SU-DHL-6 (cell line): ENCODE measurements around the gene UROD.
"Not testable (repeated sequence)": the region's sequence is repeated elsewhere in the genome, so short reads cannot be mapped to it uniquely, and the experiment has no call there.

Experiments
- H2AFZ ChIP-seq: fragments of 200-600 bp; sonication (generic); 2 replicates; pipeline ENCODE4 v1.6.1; 2014; ENCODE audit warnings: low read depth, mild to moderate bottlenecking, moderate library complexity, mixed read lengths, antibody characterized with exemption, low read length; ENCODE audit not compliant: severe bottlenecking
- H3F3A ChIP-seq: fragments of 200-600 bp; shearing (Covaris generic); 2 replicates; pipeline ENCODE4 v1.6.0; 2016; ENCODE audit warnings: antibody characterized with exemption, mild to moderate bottlenecking; ENCODE audit not compliant: insufficient read depth
- H3K27ac ChIP-seq: fragments of 200-600 bp; sonication (generic); 2 replicates; pipeline ENCODE4 v1.5.1; 2016; ENCODE audit warnings: low read depth, mild to moderate bottlenecking, low read length, moderate library complexity, mixed read lengths
- H3K27me3 ChIP-seq: fragments of 200-600 bp; sonication (generic), shearing (Covaris generic); 2 replicates; pipeline ENCODE4 v1.6.0; 2014; ENCODE audit warnings: mild to moderate bottlenecking, low read length
- H3K36me3 ChIP-seq: fragments of 200-600 bp; sonication (generic); 2 replicates; pipeline ENCODE4 v1.6.1; 2014; ENCODE audit warnings: mild to moderate bottlenecking, low read length, mixed read lengths
- H3K4me2 ChIP-seq: fragments of 300-600, 200-600 bp; shearing (Covaris generic), sonication (generic); 2 replicates; pipeline ENCODE4 v1.6.0; 2014; ENCODE audit warnings: low read length, low read depth, mild to moderate bottlenecking; ENCODE audit not compliant: poor library complexity, severe bottlenecking
- H3K4me3 ChIP-seq: fragments of 200-600 bp; sonication (generic); 2 replicates; pipeline ENCODE4 v1.5.1; 2014; ENCODE audit warnings: antibody characterized with exemption, low read length, mild to moderate bottlenecking, mixed read lengths; ENCODE audit not compliant: insufficient read depth, poor library complexity, severe bottlenecking
- H3K79me2 ChIP-seq: fragments of 200-600 bp; sonication (generic); 2 replicates; pipeline ENCODE4 v1.6.1; 2014; ENCODE audit warnings: mild to moderate bottlenecking, low read length, moderate library complexity; ENCODE audit not compliant: insufficient read depth
- H3K9ac ChIP-seq: fragments of 200-600 bp; sonication (generic); 2 replicates; pipeline ENCODE4 v1.7.0; 2014; ENCODE audit warnings: mild to moderate bottlenecking, low read length
- H3K9me2 ChIP-seq: fragments of 200-600 bp; sonication (generic); replicated peaks from 2 replicates; pipeline ENCODE4 v1.6.1; 2014; ENCODE audit warnings: low read length; ENCODE audit not compliant: insufficient read depth
- H3K9me3 ChIP-seq: fragments of 200-600 bp; sonication (generic); 2 replicates; pipeline ENCODE4 v1.6.1; 2014; ENCODE audit warnings: low read length, mixed read lengths; ENCODE audit not compliant: insufficient read depth
- H4K20me1 ChIP-seq: fragments of 200-600 bp; sonication (generic); 2 replicates; pipeline ENCODE4 v1.6.1; 2014; ENCODE audit warnings: low read depth, mild to moderate bottlenecking, antibody characterized with exemption, low read length, moderate library complexity, mixed read lengths
- EZH2phosphoT487 ChIP-seq: fragments of 200-600 bp; sonication (generic), shearing (Covaris generic); conservative IDR thresholded peaks from 2 replicates; pipeline ENCODE4 v1.6.1; 2018; ENCODE audit warnings: mild to moderate bottlenecking, antibody characterized with exemption, low read length, moderate library complexity, mixed read lengths
- TF ChIP-seq, protein P1 (sequence below): fragments of 200-600 bp; sonication (generic); IDR thresholded peaks from one replicate; pipeline ENCODE4 v1.5.1; 2017; ENCODE audit warnings: antibody characterized with exemption, mild to moderate bottlenecking, low read length, moderate library complexity; ENCODE audit not compliant: insufficient read depth, poor library complexity, severe bottlenecking

Gene UROD

DNA sequence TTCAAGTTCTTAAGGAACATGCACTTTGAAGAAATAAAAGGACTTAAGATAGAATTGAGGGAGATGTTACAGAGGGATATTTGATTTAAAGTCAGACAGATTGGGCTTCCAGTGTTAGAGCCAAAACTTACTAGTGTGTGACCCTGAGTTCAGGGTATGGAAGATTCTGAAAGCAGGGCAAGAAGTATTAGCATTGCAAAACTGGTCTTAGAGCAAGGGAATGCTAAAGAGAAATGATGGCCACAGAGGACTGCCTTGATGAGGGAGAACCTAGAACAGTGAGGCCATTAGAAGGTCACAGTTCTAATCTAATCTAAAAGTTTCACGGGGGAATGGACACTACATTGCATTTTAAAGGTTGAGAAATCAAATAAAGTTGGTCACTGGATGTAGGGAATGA is 45.5 kb downstream of the UROD start:
- Histone ChIP-seq H4K20me1 (no peaks in the 10 kb centered on the region), H3K36me3 (no peaks in the 10 kb centered on the region), H3K79me2 (no peaks in the 10 kb centered on the region), H3F3A (no peaks in the 10 kb centered on the region), H3K4me3 (no peak overlapping the region), H3K4me2 (no peak overlapping the region), H3K9ac (no peak overlapping the region), H3K9me3 (no peaks in the 10 kb centered on the region), H3K9me2 (no peaks in the 10 kb centered on the region), H3K27ac (no peak overlapping the region), H3K27me3 (no peaks in the 10 kb centered on the region), H2AFZ (no peak overlapping the region)
- no peak for TF ChIP-seq EZH2phosphoT487
- TF ChIP-seq, protein P1, sequence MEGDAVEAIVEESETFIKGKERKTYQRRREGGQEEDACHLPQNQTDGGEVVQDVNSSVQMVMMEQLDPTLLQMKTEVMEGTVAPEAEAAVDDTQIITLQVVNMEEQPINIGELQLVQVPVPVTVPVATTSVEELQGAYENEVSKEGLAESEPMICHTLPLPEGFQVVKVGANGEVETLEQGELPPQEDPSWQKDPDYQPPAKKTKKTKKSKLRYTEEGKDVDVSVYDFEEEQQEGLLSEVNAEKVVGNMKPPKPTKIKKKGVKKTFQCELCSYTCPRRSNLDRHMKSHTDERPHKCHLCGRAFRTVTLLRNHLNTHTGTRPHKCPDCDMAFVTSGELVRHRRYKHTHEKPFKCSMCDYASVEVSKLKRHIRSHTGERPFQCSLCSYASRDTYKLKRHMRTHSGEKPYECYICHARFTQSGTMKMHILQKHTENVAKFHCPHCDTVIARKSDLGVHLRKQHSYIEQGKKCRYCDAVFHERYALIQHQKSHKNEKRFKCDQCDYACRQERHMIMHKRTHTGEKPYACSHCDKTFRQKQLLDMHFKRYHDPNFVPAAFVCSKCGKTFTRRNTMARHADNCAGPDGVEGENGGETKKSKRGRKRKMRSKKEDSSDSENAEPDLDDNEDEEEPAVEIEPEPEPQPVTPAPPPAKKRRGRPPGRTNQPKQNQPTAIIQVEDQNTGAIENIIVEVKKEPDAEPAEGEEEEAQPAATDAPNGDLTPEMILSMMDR: no peak

DNA sequence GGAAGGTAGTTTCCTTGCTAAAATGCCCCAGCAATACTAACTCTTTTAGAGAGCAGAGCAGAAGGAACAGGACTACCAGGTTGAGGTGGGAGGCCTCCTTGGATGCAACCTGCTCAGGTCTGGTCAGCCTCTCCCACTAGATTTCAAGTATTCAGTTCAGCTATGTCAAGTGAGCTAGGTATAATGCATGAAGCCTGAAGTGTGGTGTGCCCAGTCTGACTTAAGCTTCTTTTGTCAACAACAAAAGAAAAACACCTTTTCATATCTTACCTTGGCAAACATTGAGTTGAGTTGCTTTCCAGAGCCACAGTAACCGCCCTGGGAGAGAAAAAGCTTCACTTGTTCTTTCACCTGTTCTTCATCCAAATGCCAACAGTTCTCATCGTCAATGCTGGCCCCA is 47.8 kb downstream of the UROD start:
- Histone ChIP-seq H3K27me3 (no peaks in the 10 kb centered on the region), H2AFZ (no peak overlapping the region), H3K4me2 (no peak overlapping the region), H3K9ac (no peak overlapping the region), H3K27ac (no peak overlapping the region), H3K4me3 (no peak overlapping the region), H3K79me2 (no peaks in the 10 kb centered on the region), H3K36me3 (no peaks in the 10 kb centered on the region), H3K9me3 (no peaks in the 10 kb centered on the region), H3K9me2 (no peaks in the 10 kb centered on the region), H4K20me1 (no peaks in the 10 kb centered on the region), H3F3A (no peaks in the 10 kb centered on the region)
- TF ChIP-seq EZH2phosphoT487: no peak
- TF ChIP-seq, protein P1: no peak

DNA sequence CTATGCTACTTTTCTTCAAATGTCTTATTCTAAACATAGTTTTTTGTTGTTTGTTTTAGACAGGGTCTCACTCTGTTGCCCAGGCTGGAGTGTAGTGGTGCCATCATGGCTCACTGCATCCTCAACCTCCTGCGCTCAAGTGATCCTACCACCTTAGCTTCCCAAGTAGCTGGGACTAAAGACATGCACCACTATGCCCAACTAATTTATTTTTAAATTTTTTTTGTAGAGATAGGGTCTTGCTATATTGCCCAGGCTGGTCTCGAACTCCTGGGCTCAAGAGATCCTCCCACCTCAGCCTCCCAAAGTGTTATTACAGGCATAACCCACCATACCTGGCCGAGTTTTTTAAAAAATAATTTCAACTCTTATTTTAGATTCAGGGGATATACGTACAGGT is 50.4 kb downstream of the UROD start:
- H2AFZ ChIP-seq, H3F3A ChIP-seq, H3K9ac ChIP-seq, H3K9me2 ChIP-seq, H3K9me3 ChIP-seq, H3K27ac ChIP-seq, H3K79me2 ChIP-seq, H4K20me1 ChIP-seq, H3K4me3 ChIP-seq, H3K4me2 ChIP-seq, H3K36me3 ChIP-seq, H3K27me3 ChIP-seq: not testable (repeated sequence)

DNA sequence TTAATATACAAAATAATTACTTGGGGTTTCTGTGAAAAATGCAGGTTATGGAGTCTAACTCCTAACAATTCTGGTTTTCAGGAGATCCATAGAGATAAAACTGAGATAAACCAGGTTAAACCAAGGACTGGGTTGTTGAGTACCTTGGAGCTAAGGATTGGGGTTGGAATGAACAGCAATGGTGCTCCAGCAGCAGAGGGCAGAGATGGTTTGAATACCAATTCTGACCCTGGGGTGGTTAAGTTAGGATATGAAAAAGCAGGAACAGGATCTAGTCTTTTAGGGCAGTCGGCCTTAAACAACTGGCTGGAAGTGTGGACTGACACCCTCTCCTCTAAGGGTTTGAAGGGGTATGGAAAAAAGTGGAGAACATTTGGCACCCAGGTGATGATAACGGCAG is 53.0 kb downstream of the UROD start:
- Histone ChIP-seq H4K20me1 (no peaks in the 10 kb centered on the region), H3K9me2 (no peaks in the 10 kb centered on the region), H3K4me2 (no peak overlapping the region), H3K9ac (no peak overlapping the region), H3K4me3 (no peak overlapping the region), H3K36me3 (no peaks in the 10 kb centered on the region), H2AFZ (no peak overlapping the region), H3K27ac (no peak overlapping the region), H3K79me2 (no peaks in the 10 kb centered on the region), H3F3A (no peaks in the 10 kb centered on the region), H3K27me3 (no peaks in the 10 kb centered on the region), H3K9me3 (no peaks in the 10 kb centered on the region)
- no peak for TF ChIP-seq EZH2phosphoT487
- TF ChIP-seq, protein P1: no peak
